ENCODE data around the gene CFAP20. TPM values are rescaled to one million over a fixed set of nuclear protein-coding genes. Genes with fewer than 3 reads are reported as not detected.

The CFAP20 gene
- polyA plus RNA-seq, 1 donor, result 48.9 TPM

Other genes with a start within 250 kb of the CFAP20 start
- gene CNGB1, start 158.3 kb downstream of the CFAP20 start, polyA plus RNA-seq (ENCODE audit: insufficient read length), result 0.03 TPM
- 5.8 TPM for gene ZNF319, start 128.7 kb downstream of the CFAP20 start, polyA plus RNA-seq (ENCODE audit: insufficient read length)
- 13.8 TPM for gene USB1, start 128.0 kb downstream of the CFAP20 start, polyA plus RNA-seq (ENCODE audit: insufficient read length)
- gene MMP15, start 103.6 kb downstream of the CFAP20 start, polyA plus RNA-seq (ENCODE audit: insufficient read length), result 24.4 TPM
- 92.9 TPM for gene CSNK2A2, start 68.7 kb upstream of the CFAP20 start, polyA plus RNA-seq (ENCODE audit: insufficient read length)
- not detected for gene PRSS54, start 165.6 kb upstream of the CFAP20 start, polyA plus RNA-seq (ENCODE audit: insufficient read length)

Data from forelimb muscle (tissue), 1 donor.